Endodermal cell (in vitro differentiated cells): ENCODE measurements around the gene DIPK1B. TPM values are rescaled to one million over a fixed set of nuclear protein-coding genes. Genes with fewer than 3 reads are reported as not detected.
A peak's percentile ranks its signal among the peaks of the same experiment; 100 is the strongest.

Source experiments
- DNase-seq: peaks from one replicate; pipeline ENCODE4 v3.0.0-alpha.2; 2017
- H3K27ac ChIP-seq: 2 replicates; pipeline ENCODE4 v1.5.1; 2013; ENCODE audit warnings: mild to moderate bottlenecking, low read depth, low read length, moderate library complexity
- H3K27me3 ChIP-seq: 2 replicates; pipeline ENCODE4 v1.6.1; 2013; ENCODE audit warnings: mild to moderate bottlenecking, low read length, moderate library complexity; ENCODE audit not compliant: insufficient read depth, control insufficient read depth, poor library complexity, severe bottlenecking
- H3K36me3 ChIP-seq: 2 replicates; pipeline ENCODE4 v1.7.0; 2013; ENCODE audit warnings: mild to moderate bottlenecking, low read length, moderate library complexity; ENCODE audit not compliant: control insufficient read depth, insufficient read depth
- H3K4me1 ChIP-seq: one replicate; pipeline ENCODE4 v1.7.0; 2013; ENCODE audit warnings: low read length; ENCODE audit not compliant: control insufficient read depth, insufficient read depth
- H3K4me3 ChIP-seq: 2 replicates; pipeline ENCODE4 v1.5.1; 2013; ENCODE audit warnings: mild to moderate bottlenecking, low read length, moderate library complexity
- H3K9ac ChIP-seq: 2 replicates; pipeline ENCODE4 v1.6.1; 2013; ENCODE audit warnings: mild to moderate bottlenecking, low read length, moderate library complexity; ENCODE audit not compliant: poor library complexity, severe bottlenecking; ENCODE audit errors: extremely low read depth
- H3K9me3 ChIP-seq: 2 replicates; pipeline ENCODE4 v1.6.1; 2013; ENCODE audit warnings: mild to moderate bottlenecking, low read length, moderate library complexity; ENCODE audit not compliant: control insufficient read depth
- H3K27ac Mint-ChIP-seq: 2 replicates; pipeline ENCODE4 v1.8.0; 2020; ENCODE audit warnings: mixed read lengths
- H3K27me3 Mint-ChIP-seq: 2 replicates; pipeline ENCODE4 v1.8.0; 2021; ENCODE audit warnings: mild to moderate bottlenecking, mixed read lengths; ENCODE audit not compliant: insufficient read depth
- H3K36me3 Mint-ChIP-seq: 2 replicates; pipeline ENCODE4 v1.8.0; 2020; ENCODE audit warnings: low read depth, mixed read lengths
- H3K4me1 Mint-ChIP-seq: 2 replicates; pipeline ENCODE4 v1.8.0; 2020; ENCODE audit warnings: mixed read lengths
- H3K4me3 Mint-ChIP-seq: 2 replicates; pipeline ENCODE4 v1.8.0; 2020; ENCODE audit warnings: mild to moderate bottlenecking, moderate library complexity, mixed read lengths
- H3K9me3 Mint-ChIP-seq: 2 replicates; pipeline ENCODE4 v1.8.0; 2020; ENCODE audit warnings: mild to moderate bottlenecking, mixed read lengths
- WGBS, 2 experiments: methylation state at CpG; one replicate each; pipeline versions ENCODE4 v1.1.5 to v1.1.7; 2013; ENCODE audit warnings: missing lambda C conversion rate in 2 of 2, mixed read lengths in 1 of 2; ENCODE audit not compliant: insufficient coverage in 1 of 2, insufficient read length in 1 of 2; 5-methylcytosine and 5-hydroxymethylcytosine counted together
- total RNA-seq, 2 donors: library from RNA; stranded (reverse); fragmentation: NEBNext Ultra II Directional in 1 of 2; extraction: Animal tissue kit (Norgen Biotek cat#: 25700) in 1 of 2; gene quantifications; 2 replicates in 1 of 2; 3 replicates in 1 of 2; pipeline ENCODE4 v1.2.1, GENCODE V29; 2021
- TF ChIP-seq, protein P1 (sequence below): fragments of 200-600 bp; sonication (generic); conservative IDR thresholded peaks from 2 replicates; pipeline ENCODE4 v1.5.0; 2021; ENCODE audit warnings: antibody characterized with exemption, mild to moderate bottlenecking

DIPK1B gene
- total RNA-seq, 2 donors from 2014 or later: 35.1 to 45.4 TPM

DNA sequence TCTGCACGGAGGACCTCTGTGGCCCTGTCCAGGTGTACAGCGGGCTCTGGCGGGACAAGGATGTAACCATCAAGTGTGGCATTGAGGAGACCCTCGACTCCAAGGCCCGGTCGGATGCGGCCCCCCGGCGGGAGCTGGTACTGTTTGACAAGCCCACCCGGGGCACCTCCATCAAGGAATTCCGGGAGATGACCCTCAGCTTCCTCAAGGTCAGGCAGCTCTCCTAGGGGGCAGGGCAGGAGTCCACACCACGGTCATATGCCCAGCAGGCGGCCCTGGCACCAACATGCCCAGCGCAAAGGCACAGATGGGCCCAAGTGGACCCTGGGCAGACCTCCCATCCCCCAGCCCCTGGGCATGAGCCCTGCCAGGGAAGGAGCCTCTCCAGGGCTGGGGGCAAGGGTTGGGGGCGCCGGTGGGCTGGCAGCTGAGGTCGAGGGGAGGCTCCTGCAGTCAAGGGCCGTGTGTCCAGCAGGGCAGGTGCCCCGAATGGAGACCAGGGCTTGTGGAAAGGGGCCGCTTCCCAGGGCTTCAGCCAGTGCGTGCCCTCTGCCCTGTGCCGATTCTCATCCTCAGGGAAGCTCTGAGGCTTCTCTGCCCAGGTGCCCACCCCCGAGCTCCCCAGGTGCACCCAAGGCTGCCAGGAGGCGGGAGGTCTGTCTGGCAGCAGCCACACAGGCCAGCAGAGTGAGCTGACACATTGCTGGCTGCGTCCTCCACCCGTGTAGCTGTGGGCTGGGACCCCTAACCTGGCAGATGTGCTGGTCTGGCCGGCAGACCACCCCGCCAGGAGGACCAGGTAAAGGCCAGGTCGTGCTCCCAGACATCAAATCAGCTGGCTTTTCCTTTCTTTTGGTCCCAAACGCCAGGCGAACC is 10.0 kb downstream of the DIPK1B start:
- no peaks in the 10 kb centered on the region for H3K27me3 ChIP-seq
- no peak overlapping the region for H3K4me3 ChIP-seq
- H3K4me1 ChIP-seq: peaks cover 6% of the 10 kb centered on the region
- H3K27ac ChIP-seq: no peak overlapping the region
- peaks cover 33% of the 10 kb centered on the region for H3K36me3 ChIP-seq
- peaks cover 15% of the 10 kb centered on the region for H3K4me1 Mint-ChIP-seq
- TF ChIP-seq, protein P1, sequence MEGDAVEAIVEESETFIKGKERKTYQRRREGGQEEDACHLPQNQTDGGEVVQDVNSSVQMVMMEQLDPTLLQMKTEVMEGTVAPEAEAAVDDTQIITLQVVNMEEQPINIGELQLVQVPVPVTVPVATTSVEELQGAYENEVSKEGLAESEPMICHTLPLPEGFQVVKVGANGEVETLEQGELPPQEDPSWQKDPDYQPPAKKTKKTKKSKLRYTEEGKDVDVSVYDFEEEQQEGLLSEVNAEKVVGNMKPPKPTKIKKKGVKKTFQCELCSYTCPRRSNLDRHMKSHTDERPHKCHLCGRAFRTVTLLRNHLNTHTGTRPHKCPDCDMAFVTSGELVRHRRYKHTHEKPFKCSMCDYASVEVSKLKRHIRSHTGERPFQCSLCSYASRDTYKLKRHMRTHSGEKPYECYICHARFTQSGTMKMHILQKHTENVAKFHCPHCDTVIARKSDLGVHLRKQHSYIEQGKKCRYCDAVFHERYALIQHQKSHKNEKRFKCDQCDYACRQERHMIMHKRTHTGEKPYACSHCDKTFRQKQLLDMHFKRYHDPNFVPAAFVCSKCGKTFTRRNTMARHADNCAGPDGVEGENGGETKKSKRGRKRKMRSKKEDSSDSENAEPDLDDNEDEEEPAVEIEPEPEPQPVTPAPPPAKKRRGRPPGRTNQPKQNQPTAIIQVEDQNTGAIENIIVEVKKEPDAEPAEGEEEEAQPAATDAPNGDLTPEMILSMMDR: no peak
- H3K4me3 Mint-ChIP-seq: no peak overlapping the region
- H3K36me3 Mint-ChIP-seq: peaks cover 37% of the 10 kb centered on the region
- H3K27ac Mint-ChIP-seq: no peak overlapping the region
- 90 to 94% methylated on average over 20 to 31 of the region's 31 CpGs for WGBS, 2 experiments
- no peak overlapping the region for H3K9ac ChIP-seq
- peak; percentile 62 for DNase-seq
- H3K27me3 Mint-ChIP-seq: no peaks in the 10 kb centered on the region
- H3K9me3 Mint-ChIP-seq: no peaks in the 10 kb centered on the region
- no peaks in the 10 kb centered on the region for H3K9me3 ChIP-seq

DNA sequence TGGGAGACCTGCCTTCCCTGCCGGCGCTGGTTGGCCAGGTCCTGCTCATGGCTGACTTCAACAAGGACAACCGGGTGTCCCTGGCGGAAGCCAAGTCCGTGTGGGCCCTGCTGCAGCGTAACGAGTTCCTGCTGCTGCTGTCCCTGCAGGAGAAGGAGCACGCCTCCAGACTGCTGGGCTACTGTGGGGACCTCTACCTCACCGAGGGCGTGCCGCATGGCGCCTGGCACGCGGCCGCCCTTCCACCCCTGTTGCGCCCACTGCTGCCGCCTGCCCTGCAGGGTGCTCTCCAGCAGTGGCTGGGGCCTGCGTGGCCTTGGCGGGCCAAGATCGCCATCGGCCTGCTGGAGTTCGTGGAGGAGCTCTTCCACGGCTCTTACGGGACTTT is 10.6 kb downstream of the DIPK1B start:
- Mint-ChIP-seq H3K9me3 (no peaks in the 10 kb centered on the region), H3K4me3 (no peak overlapping the region), H3K27me3 (no peaks in the 10 kb centered on the region), H3K27ac (no peak overlapping the region), H3K4me1 (peaks cover 15% of the 10 kb centered on the region), H3K36me3 (peaks cover 37% of the 10 kb centered on the region)
- Histone ChIP-seq H3K27ac (no peak overlapping the region), H3K9me3 (no peaks in the 10 kb centered on the region), H3K36me3 (peaks cover 33% of the 10 kb centered on the region), H3K27me3 (no peaks in the 10 kb centered on the region), H3K9ac (no peak overlapping the region), H3K4me3 (no peak overlapping the region), H3K4me1 (peaks cover 6% of the 10 kb centered on the region)
- TF ChIP-seq, protein P1: no peak
- 95 to 96% methylated on average over 19 to 24 of the region's 24 CpGs for WGBS, 2 experiments
- no peak for DNase-seq

DNA sequence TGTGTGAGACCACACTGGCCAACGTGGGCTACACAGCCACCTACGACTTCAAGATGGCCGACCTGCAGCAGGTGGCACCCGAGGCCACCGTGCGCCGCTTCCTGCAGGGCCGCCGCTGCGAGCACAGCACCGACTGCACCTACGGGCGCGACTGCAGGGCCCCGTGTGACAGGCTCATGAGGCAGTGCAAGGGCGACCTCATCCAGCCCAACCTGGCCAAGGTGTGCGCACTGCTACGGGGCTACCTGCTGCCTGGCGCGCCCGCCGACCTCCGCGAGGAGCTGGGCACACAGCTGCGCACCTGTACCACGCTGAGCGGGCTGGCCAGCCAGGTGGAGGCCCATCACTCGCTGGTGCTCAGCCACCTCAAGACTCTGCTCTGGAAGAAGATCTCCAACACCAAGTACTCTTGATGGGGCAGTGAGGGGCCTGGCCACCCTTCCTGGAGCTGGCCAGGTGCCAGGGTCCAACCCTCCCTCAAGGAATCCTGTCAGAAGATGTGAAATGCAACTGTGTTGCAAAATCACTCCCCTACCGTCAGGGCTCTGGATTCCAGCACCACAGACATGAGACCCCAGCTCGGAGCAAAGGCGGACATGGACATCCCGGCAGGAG is 11.1 kb downstream of the DIPK1B start:
- Histone ChIP-seq H3K36me3 (peaks cover 33% of the 10 kb centered on the region), H3K27me3 (no peaks in the 10 kb centered on the region), H3K4me3 (no peak overlapping the region), H3K9me3 (no peaks in the 10 kb centered on the region), H3K27ac (no peak overlapping the region), H3K4me1 (peaks cover 6% of the 10 kb centered on the region), H3K9ac (no peak overlapping the region)
- Mint-ChIP-seq H3K9me3 (no peaks in the 10 kb centered on the region), H3K27ac (no peak overlapping the region), H3K4me1 (peaks cover 15% of the 10 kb centered on the region), H3K27me3 (no peaks in the 10 kb centered on the region), H3K4me3 (no peak overlapping the region), H3K36me3 (peaks cover 37% of the 10 kb centered on the region)
- 96 to 98% methylated on average over 27 to 32 of the region's 32 CpGs for WGBS, 2 experiments
- TF ChIP-seq, protein P1: no peak
- no peak for DNase-seq
